GM23338 (cell line): ENCODE data around the gene MTHFD1L. TPM values are rescaled to one million over a fixed set of nuclear protein-coding genes. Genes with fewer than 3 reads are reported as not detected.

ENCODE experiments used
- ATAC-seq: fragments of 200-7000 bp; cut with Tn5 transposase; 3 replicates; pipeline ENCODE4 v1.9.1; 2020
- DNase-seq: peaks from one replicate; pipeline ENCODE4 v3.0.0-alpha.2; 2015; ENCODE audit warnings: low spot score
- H2AFZ ChIP-seq: fragments of 200-600 bp; sonication (generic); 2 replicates; pipeline ENCODE4 v1.8.0; 2016; ENCODE audit warnings: antibody characterized with exemption, mild to moderate bottlenecking, moderate library complexity
- H3F3A ChIP-seq: fragments of 200-600 bp; sonication (generic); replicated peaks from 2 replicates; pipeline ENCODE4 v1.8.0; 2017; ENCODE audit warnings: antibody characterized with exemption, mixed run types, low read depth
- H3K27ac ChIP-seq: fragments of 200-600 bp; sonication (generic); 2 replicates; pipeline ENCODE4 v1.6.1; 2016; ENCODE audit warnings: low read depth
- H3K27me3 ChIP-seq: fragments of 200-600 bp; sonication (generic); 2 replicates; pipeline ENCODE4 v1.8.0; 2016; ENCODE audit warnings: mild to moderate bottlenecking, mixed run types, moderate library complexity; ENCODE audit not compliant: insufficient read depth
- H3K36me3 ChIP-seq: fragments of 200-600 bp; sonication (generic); 2 replicates; pipeline ENCODE4 v1.8.0; 2016; ENCODE audit warnings: mild to moderate bottlenecking; ENCODE audit not compliant: insufficient read depth
- H3K4me1 ChIP-seq: fragments of 200-600 bp; sonication (generic); 2 replicates; pipeline ENCODE4 v1.8.0; 2016; ENCODE audit warnings: mild to moderate bottlenecking, moderate library complexity; ENCODE audit not compliant: insufficient read depth
- H3K4me2 ChIP-seq: fragments of 200-600 bp; sonication (generic); 2 replicates; pipeline ENCODE4 v1.7.1; 2017; ENCODE audit warnings: mixed run types
- H3K4me3 ChIP-seq: fragments of 200-600 bp; sonication (generic); 2 replicates; pipeline ENCODE4 v1.6.1; 2016; ENCODE audit warnings: mixed run types
- H3K79me2 ChIP-seq: fragments of 200-600 bp; sonication (generic); replicated peaks from 2 replicates; pipeline ENCODE4 v1.8.0; 2017; ENCODE audit warnings: mild to moderate bottlenecking; ENCODE audit not compliant: insufficient read depth
- H3K9me2 ChIP-seq: fragments of 200-600 bp; sonication (generic); 2 replicates; pipeline ENCODE4 v1.8.0; 2017; ENCODE audit not compliant: insufficient read depth
- H4K20me1 ChIP-seq: fragments of 200-600 bp; sonication (generic); replicated peaks from 2 replicates; pipeline ENCODE4 v1.8.0; 2017; ENCODE audit warnings: mild to moderate bottlenecking; ENCODE audit not compliant: insufficient read depth
- H3K27ac Mint-ChIP-seq: 2 replicates; pipeline ENCODE4 v1.8.0; 2020; ENCODE audit warnings: inconsistent platforms, mild to moderate bottlenecking, moderate library complexity, mixed read lengths
- H3K27me3 Mint-ChIP-seq: 3 replicates; pipeline ENCODE4 v1.8.0; 2022; ENCODE audit warnings: low read depth, mild to moderate bottlenecking, moderate library complexity, mixed read lengths, inconsistent platforms; ENCODE audit not compliant: insufficient read depth, poor library complexity
- H3K36me3 Mint-ChIP-seq: 3 replicates; pipeline ENCODE4 v1.8.0; 2021; ENCODE audit warnings: low read depth, mild to moderate bottlenecking, inconsistent platforms, moderate library complexity, mixed read lengths
- H3K4me1 Mint-ChIP-seq: 3 replicates; pipeline ENCODE4 v1.8.0; 2020; ENCODE audit warnings: mild to moderate bottlenecking, inconsistent platforms, mixed read lengths
- H3K4me3 Mint-ChIP-seq: 3 replicates; pipeline ENCODE4 v1.8.0; 2021; ENCODE audit warnings: moderate library complexity, mild to moderate bottlenecking, inconsistent platforms, mixed read lengths
- H3K9me3 Mint-ChIP-seq: 3 replicates; pipeline ENCODE4 v1.8.0; 2020; ENCODE audit warnings: moderate library complexity, mild to moderate bottlenecking, inconsistent platforms, mixed read lengths
- JUNB ChIP-seq: IDR thresholded peaks from one replicate; pipeline ENCODE4 v1.6.1; 2016; ENCODE audit warnings: antibody characterized with exemption; ENCODE audit not compliant: unreplicated experiment
- NANOG ChIP-seq: IDR thresholded peaks from 2 replicates; pipeline ENCODE4 v1.6.1; 2016; ENCODE audit warnings: antibody characterized with exemption, borderline replicate concordance
- STAT1 ChIP-seq: IDR thresholded peaks from one replicate; pipeline ENCODE4 v1.6.1; 2016; ENCODE audit warnings: antibody characterized with exemption; ENCODE audit not compliant: unreplicated experiment
- ZNF114 ChIP-seq: fragments of 250-450 bp; sonication (Bioruptor Pico); IDR thresholded peaks from 2 replicates; pipeline ENCODE4 v1.5.0; 2020; ENCODE audit warnings: mild to moderate bottlenecking, moderate library complexity
- polyA plus RNA-seq: library from polyadenylated mRNA; unstranded; fragments of >200 nt; fragmentation: Nextera tagmentation; extraction: Ambion mirVana; gene quantifications from 2 replicates; pipeline ENCODE4 v1.2.1, GENCODE V29; 2016
- total RNA-seq: library from RNA; depleted of rRNA; stranded (reverse); fragments of >200 nt; shearing (Covaris generic); gene quantifications from 2 replicates; pipeline ENCODE4 v1.2.3, GENCODE V29; 2014
- TF ChIP-seq, protein P1 (sequence below): IDR thresholded peaks from one replicate; pipeline ENCODE4 v1.6.1; 2018; ENCODE audit warnings: antibody characterized with exemption; ENCODE audit not compliant: unreplicated experiment
- TF ChIP-seq, protein P2 (sequence below): IDR thresholded peaks from 2 replicates; pipeline ENCODE4 v1.6.1; 2016; ENCODE audit warnings: antibody characterized with exemption
- TF ChIP-seq, protein P3 (sequence below), 2 experiments: fragments of 200-600 bp in 1 of 2; sonication (generic) in 1 of 2; conservative IDR thresholded peaks; 2 replicates each; pipeline versions ENCODE4 v1.5.1 to v1.6.1; 2016 to 2017; ENCODE audit warnings: antibody characterized with exemption in 2 of 2, low read depth in 2 of 2, mild to moderate bottlenecking in 2 of 2, moderate library complexity in 1 of 2

The MTHFD1L gene
- total and polyA plus RNA-seq, 2 experiments from 2014 or later: 53.2 to 66.8 TPM

DNA sequence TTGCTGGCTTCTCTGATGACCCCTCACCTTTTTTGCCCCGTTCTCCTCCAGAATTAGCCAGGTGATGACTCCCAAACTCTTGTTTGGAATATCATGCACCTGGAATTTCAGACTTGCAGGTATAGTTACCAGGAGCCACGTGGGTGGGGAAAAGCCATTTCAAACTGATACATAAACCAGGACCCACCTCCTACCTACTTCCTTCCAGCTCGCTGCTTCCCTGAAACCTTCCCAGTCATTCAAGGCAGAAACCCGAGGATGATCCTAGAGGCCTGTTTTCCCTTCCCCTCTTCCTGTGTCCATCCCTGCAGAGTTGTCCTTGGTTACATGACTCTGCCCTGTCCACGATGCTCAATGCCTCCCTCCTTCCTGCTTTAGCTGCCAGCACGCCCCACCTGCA lies 101.9 kb downstream of the MTHFD1L start (continued):
- TF ChIP-seq, protein P1, sequence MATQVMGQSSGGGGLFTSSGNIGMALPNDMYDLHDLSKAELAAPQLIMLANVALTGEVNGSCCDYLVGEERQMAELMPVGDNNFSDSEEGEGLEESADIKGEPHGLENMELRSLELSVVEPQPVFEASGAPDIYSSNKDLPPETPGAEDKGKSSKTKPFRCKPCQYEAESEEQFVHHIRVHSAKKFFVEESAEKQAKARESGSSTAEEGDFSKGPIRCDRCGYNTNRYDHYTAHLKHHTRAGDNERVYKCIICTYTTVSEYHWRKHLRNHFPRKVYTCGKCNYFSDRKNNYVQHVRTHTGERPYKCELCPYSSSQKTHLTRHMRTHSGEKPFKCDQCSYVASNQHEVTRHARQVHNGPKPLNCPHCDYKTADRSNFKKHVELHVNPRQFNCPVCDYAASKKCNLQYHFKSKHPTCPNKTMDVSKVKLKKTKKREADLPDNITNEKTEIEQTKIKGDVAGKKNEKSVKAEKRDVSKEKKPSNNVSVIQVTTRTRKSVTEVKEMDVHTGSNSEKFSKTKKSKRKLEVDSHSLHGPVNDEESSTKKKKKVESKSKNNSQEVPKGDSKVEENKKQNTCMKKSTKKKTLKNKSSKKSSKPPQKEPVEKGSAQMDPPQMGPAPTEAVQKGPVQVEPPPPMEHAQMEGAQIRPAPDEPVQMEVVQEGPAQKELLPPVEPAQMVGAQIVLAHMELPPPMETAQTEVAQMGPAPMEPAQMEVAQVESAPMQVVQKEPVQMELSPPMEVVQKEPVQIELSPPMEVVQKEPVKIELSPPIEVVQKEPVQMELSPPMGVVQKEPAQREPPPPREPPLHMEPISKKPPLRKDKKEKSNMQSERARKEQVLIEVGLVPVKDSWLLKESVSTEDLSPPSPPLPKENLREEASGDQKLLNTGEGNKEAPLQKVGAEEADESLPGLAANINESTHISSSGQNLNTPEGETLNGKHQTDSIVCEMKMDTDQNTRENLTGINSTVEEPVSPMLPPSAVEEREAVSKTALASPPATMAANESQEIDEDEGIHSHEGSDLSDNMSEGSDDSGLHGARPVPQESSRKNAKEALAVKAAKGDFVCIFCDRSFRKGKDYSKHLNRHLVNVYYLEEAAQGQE: no peak

DNA sequence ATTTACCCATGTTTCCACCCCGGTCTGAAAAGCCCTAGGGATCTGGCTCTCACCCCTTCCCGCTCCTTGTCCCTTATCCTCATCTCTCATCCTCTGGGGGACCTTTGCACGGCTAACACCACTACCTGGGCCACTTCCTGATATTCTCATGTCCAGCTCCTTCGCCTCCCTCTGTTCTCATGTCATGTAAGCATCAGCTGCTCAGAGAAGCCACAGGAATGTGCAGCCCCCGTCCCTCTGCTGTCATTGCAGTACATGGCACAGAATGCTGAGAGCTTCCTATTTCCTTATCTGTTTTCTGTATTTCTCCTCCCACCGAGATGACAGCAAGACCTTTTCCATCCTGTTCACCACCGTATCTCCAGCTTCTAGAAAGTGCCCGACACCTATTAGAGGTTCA lies 102.4 kb downstream of the MTHFD1L start:
- no peaks in the 10 kb centered on the region for H3K27me3 ChIP-seq
- no peaks in the 10 kb centered on the region; the same call in 2 of the 3 replicates for H3K4me1 Mint-ChIP-seq
- DNase-seq (no peak), ATAC-seq (no peak)
- peaks cover 52% of the 10 kb centered on the region for H3K36me3 Mint-ChIP-seq
- H4K20me1 ChIP-seq: peaks cover 12% of the 10 kb centered on the region; the same call in 1 of the 2 replicates
- no peak overlapping the region for H3K4me3 Mint-ChIP-seq
- TF ChIP-seq, protein P2, sequence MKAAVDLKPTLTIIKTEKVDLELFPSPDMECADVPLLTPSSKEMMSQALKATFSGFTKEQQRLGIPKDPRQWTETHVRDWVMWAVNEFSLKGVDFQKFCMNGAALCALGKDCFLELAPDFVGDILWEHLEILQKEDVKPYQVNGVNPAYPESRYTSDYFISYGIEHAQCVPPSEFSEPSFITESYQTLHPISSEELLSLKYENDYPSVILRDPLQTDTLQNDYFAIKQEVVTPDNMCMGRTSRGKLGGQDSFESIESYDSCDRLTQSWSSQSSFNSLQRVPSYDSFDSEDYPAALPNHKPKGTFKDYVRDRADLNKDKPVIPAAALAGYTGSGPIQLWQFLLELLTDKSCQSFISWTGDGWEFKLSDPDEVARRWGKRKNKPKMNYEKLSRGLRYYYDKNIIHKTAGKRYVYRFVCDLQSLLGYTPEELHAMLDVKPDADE: no peak
- no peak for TF ChIP-seq ZNF114 (CRISPR knock-in tag)
- TF ChIP-seq NANOG: no peak
- TF ChIP-seq JUNB: no peak
- no peak overlapping the region for H3K4me2 ChIP-seq
- H3K27me3 Mint-ChIP-seq: no peaks in the 10 kb centered on the region
- H3K27ac ChIP-seq: no peak overlapping the region
- no peak overlapping the region for H3K27ac Mint-ChIP-seq
- peaks cover 33% of the 10 kb centered on the region for H3K36me3 ChIP-seq
- no peak overlapping the region for H2AFZ ChIP-seq
- H3F3A ChIP-seq: no peaks in the 10 kb centered on the region
- no peak overlapping the region for H3K4me3 ChIP-seq
- H3K79me2 ChIP-seq: no peaks in the 10 kb centered on the region
- H3K9me2 ChIP-seq: no peaks in the 10 kb centered on the region
- H3K9me3 Mint-ChIP-seq: no peaks in the 10 kb centered on the region
- H3K4me1 ChIP-seq: no peaks in the 10 kb centered on the region

DNA sequence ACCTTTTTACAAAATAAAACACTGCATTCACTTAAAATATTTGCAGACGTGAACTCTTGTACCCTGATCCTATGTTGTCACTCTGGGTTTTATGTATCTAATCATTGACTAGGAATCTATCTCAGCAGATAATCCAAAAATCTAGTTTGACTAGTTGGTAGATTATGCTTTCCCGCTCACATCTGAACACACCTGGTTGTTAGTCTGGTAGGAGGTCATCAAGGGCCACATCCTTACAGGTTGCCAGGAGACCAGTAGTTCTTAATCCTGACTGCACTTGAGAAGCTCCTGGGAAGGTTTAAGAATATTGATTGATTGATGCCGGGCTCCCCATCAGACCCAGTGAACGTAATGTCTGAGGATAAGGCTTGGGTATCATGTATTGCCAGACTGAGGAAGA lies 104.4 kb downstream of the MTHFD1L start:
- DNase-seq (no peak), ATAC-seq (no peak)
- Mint-ChIP-seq H3K9me3 (no peaks in the 10 kb centered on the region), H3K4me1 (no peaks in the 10 kb centered on the region; the same call in 2 of the 3 replicates), H3K27me3 (no peaks in the 10 kb centered on the region), H3K4me3 (no peak overlapping the region), H3K36me3 (peaks cover 61% of the 10 kb centered on the region), H3K27ac (no peak overlapping the region)
- Histone ChIP-seq H4K20me1 (peaks cover 12% of the 10 kb centered on the region; the same call in 1 of the 2 replicates), H3K27me3 (no peaks in the 10 kb centered on the region), H3K4me3 (no peak overlapping the region), H3K27ac (no peak overlapping the region), H3K79me2 (no peaks in the 10 kb centered on the region), H3F3A (no peaks in the 10 kb centered on the region), H3K4me2 (no peak overlapping the region), H3K36me3 (peaks cover 35% of the 10 kb centered on the region), H2AFZ (no peak overlapping the region), H3K9me2 (no peaks in the 10 kb centered on the region), H3K4me1 (no peaks in the 10 kb centered on the region)
- TF ChIP-seq, protein P3, sequence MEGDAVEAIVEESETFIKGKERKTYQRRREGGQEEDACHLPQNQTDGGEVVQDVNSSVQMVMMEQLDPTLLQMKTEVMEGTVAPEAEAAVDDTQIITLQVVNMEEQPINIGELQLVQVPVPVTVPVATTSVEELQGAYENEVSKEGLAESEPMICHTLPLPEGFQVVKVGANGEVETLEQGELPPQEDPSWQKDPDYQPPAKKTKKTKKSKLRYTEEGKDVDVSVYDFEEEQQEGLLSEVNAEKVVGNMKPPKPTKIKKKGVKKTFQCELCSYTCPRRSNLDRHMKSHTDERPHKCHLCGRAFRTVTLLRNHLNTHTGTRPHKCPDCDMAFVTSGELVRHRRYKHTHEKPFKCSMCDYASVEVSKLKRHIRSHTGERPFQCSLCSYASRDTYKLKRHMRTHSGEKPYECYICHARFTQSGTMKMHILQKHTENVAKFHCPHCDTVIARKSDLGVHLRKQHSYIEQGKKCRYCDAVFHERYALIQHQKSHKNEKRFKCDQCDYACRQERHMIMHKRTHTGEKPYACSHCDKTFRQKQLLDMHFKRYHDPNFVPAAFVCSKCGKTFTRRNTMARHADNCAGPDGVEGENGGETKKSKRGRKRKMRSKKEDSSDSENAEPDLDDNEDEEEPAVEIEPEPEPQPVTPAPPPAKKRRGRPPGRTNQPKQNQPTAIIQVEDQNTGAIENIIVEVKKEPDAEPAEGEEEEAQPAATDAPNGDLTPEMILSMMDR (conservative IDR thresholded peaks at IDR 0.05; ENCODE audit: low read depth in 2 of 2): no peak
- TF ChIP-seq, protein P1: no peak
- TF ChIP-seq STAT1: no peak
